H1 (cell line): ENCODE results near the gene GUCY2F. TPM values are rescaled to one million over a fixed set of nuclear protein-coding genes. Genes with fewer than 3 reads are reported as not detected.
A peak's percentile ranks its signal among the peaks of the same experiment; 100 is the strongest.

ENCODE experiments used
- CTCF ChIA-PET: fragments of 300-600 bp; sonication (Branson Sonifier 250); formaldehyde crosslinking; loops from one replicate; lab custom pipeline; 2021; ENCODE audit not compliant: partially characterized antibody; lab: Charles Lee
- POLR2A ChIA-PET: fragments of 300-600 bp; sonication (Branson Sonifier 250); formaldehyde crosslinking; loops from one replicate; lab custom pipeline; 2021; ENCODE audit warnings: inconsistent platforms; ENCODE audit not compliant: partially characterized antibody; lab: Charles Lee
- DNase-seq, 2 experiments: peaks; one replicate each; pipeline versions ENCODE4 v3.0.0 to v3.0.0-alpha.2; 2010 to 2022; ENCODE audit warnings: low spot score in 2 of 2, low read depth in 1 of 2, mixed read lengths in 1 of 2
- FAIRE-seq: peaks from 2 replicates; lab custom pipeline; 2011; peaks lifted over from hg19 to GRCh38; lab: Jason Lieb, UNC
- H2AFZ ChIP-seq: 2 replicates; pipeline ENCODE4 v1.8.1; 2012; ENCODE audit warnings: low read length, inconsistent platforms
- H2AK5ac ChIP-seq: 2 replicates; pipeline ENCODE4 v1.6.1; 2013; ENCODE audit warnings: low read depth, low read length
- H2BK120ac ChIP-seq: replicated peaks from 2 replicates; pipeline ENCODE3; 2013; ENCODE audit warnings: low read depth, low read length, inconsistent platforms
- H2BK12ac ChIP-seq: 2 replicates; pipeline ENCODE4 v1.6.1; 2013; ENCODE audit warnings: low read depth, low read length
- H2BK15ac ChIP-seq: 2 replicates; pipeline ENCODE4 v1.6.1; 2013; ENCODE audit warnings: low read length
- H2BK20ac ChIP-seq: 2 replicates; pipeline ENCODE4 v1.6.1; 2013; ENCODE audit warnings: low read length
- H2BK5ac ChIP-seq: 2 replicates; pipeline ENCODE4 v1.6.1; 2013; ENCODE audit warnings: low read depth, low read length
- H3K14ac ChIP-seq: 2 replicates; pipeline ENCODE4 v1.6.1; 2013; ENCODE audit warnings: inconsistent platforms; ENCODE audit not compliant: insufficient read length
- H3K18ac ChIP-seq: 2 replicates; pipeline ENCODE4 v1.6.1; 2013; ENCODE audit warnings: low read length; ENCODE audit errors: extremely low read depth
- H3K23ac ChIP-seq: 2 replicates; pipeline ENCODE4 v1.6.1; 2013; ENCODE audit warnings: inconsistent platforms; ENCODE audit not compliant: insufficient read length
- H3K23me2 ChIP-seq: 2 replicates; pipeline ENCODE4 v1.6.1; 2013; ENCODE audit warnings: low read depth, low read length
- H3K27ac ChIP-seq: 2 replicates; pipeline ENCODE4 v1.6.1; 2011; ENCODE audit warnings: low read depth, low read length, inconsistent platforms
- H3K27me3 ChIP-seq, 4 experiments: replicated peaks in 1 of 4; 1 replicate in 1 of 4; 2 replicates in 3 of 4; pipeline versions ENCODE4 v1.6.1 to v1.8.1; 2011 to 2013; ENCODE audit warnings: low read length in 3 of 4, mild to moderate bottlenecking in 3 of 4, inconsistent platforms in 2 of 4, mixed read lengths in 2 of 4, moderate library complexity in 1 of 4; ENCODE audit not compliant: control insufficient read depth in 3 of 4, insufficient read depth in 3 of 4; ENCODE audit errors: extremely low read depth in 1 of 4
- H3K36me3 ChIP-seq, 4 experiments: 2 replicates each; pipeline versions ENCODE4 v1.6.1 to v1.8.1; 2011 to 2013; ENCODE audit warnings: mild to moderate bottlenecking in 4 of 4, low read length in 3 of 4, moderate library complexity in 2 of 4, control low read depth in 1 of 4, inconsistent platforms in 1 of 4; ENCODE audit not compliant: insufficient read depth in 4 of 4, control insufficient read depth in 2 of 4
- H3K4ac ChIP-seq: replicated peaks from 2 replicates; pipeline ENCODE3; 2013; ENCODE audit warnings: low read length, low read depth, mixed read lengths, inconsistent platforms; ENCODE audit not compliant: insufficient read length
- H3K4me1 ChIP-seq, 4 experiments: replicated peaks in 1 of 4; 1 replicate in 1 of 4; 2 replicates in 3 of 4; pipeline versions ENCODE4 v1.6.1 to v1.8.1; 2011 to 2013; ENCODE audit warnings: low read length in 3 of 4, inconsistent platforms in 2 of 4, mixed read lengths in 1 of 4; ENCODE audit not compliant: insufficient read depth in 4 of 4, control insufficient read depth in 3 of 4
- H3K4me2 ChIP-seq, 2 experiments: 2 replicates each; pipeline versions ENCODE4 v1.6.1 to v1.8.1; 2011 to 2013; ENCODE audit warnings: low read depth in 2 of 2, low read length in 2 of 2, control low read depth in 1 of 2, inconsistent platforms in 1 of 2, mild to moderate bottlenecking in 1 of 2; ENCODE audit not compliant: insufficient read depth in 1 of 2
- H3K4me3 ChIP-seq, 4 experiments: fragments of 200-600, 300-600 bp in 1 of 4; sonication (generic), shearing (Covaris generic), sonication (Bioruptor Twin) in 1 of 4; 2 replicates each; pipeline versions ENCODE4 v1.5.1 to v1.8.1; 2011 to 2016; ENCODE audit warnings: low read length in 4 of 4, low read depth in 3 of 4, control low read depth in 2 of 4, inconsistent platforms in 2 of 4, mild to moderate bottlenecking in 2 of 4, mixed read lengths in 1 of 4, moderate library complexity in 1 of 4; ENCODE audit not compliant: insufficient read depth in 2 of 4; ENCODE audit errors: extremely low read depth in 1 of 4
- H3K56ac ChIP-seq: replicated peaks from 2 replicates; pipeline ENCODE3; 2013; ENCODE audit warnings: low read depth, mild to moderate bottlenecking, mixed read lengths, low read length, inconsistent platforms; ENCODE audit not compliant: insufficient read length
- H3K79me1 ChIP-seq: 2 replicates; pipeline ENCODE4 v1.6.1; 2013; ENCODE audit warnings: low read depth, low read length, control low read depth
- H3K79me2 ChIP-seq, 2 experiments: 2 replicates each; pipeline versions ENCODE4 v1.6.1 to v1.8.1; 2012 to 2013; ENCODE audit warnings: low read length in 2 of 2, mild to moderate bottlenecking in 2 of 2, inconsistent platforms in 1 of 2; ENCODE audit not compliant: insufficient read depth in 2 of 2, control insufficient read depth in 1 of 2
- H3K9ac ChIP-seq, 4 experiments: replicated peaks in 1 of 4; 1 replicate in 1 of 4; 2 replicates in 3 of 4; pipeline versions ENCODE4 v1.6.1 to v1.8.1; 2011 to 2013; ENCODE audit warnings: low read depth in 3 of 4, low read length in 3 of 4, control low read depth in 2 of 4, mild to moderate bottlenecking in 2 of 4, moderate library complexity in 2 of 4, inconsistent platforms in 1 of 4; ENCODE audit errors: extremely low read depth in 1 of 4
- H3K9me3 ChIP-seq, 2 experiments: 2 replicates each; pipeline versions ENCODE4 v1.6.1 to v1.8.1; 2012 to 2013; ENCODE audit warnings: mild to moderate bottlenecking in 2 of 2, moderate library complexity in 2 of 2, control low read depth in 1 of 2, inconsistent platforms in 1 of 2, low read depth in 1 of 2, low read length in 1 of 2, mixed read lengths in 1 of 2; ENCODE audit not compliant: insufficient read depth in 2 of 2
- H4K20me1 ChIP-seq, 2 experiments: replicated peaks in 1 of 2; 2 replicates each; pipeline versions ENCODE3 to v1.8.1; 2011 to 2013; ENCODE audit warnings: inconsistent platforms in 2 of 2, low read length in 2 of 2, mild to moderate bottlenecking in 1 of 2; ENCODE audit not compliant: insufficient read depth in 2 of 2, control insufficient read depth in 1 of 2
- H4K5ac ChIP-seq: 2 replicates; pipeline ENCODE4 v1.6.1; 2013; ENCODE audit warnings: low read length, low read depth, mixed read lengths, inconsistent platforms; ENCODE audit not compliant: insufficient read length
- H4K8ac ChIP-seq: 2 replicates; pipeline ENCODE4 v1.8.0; 2013; ENCODE audit warnings: mild to moderate bottlenecking, moderate library complexity, low read length, inconsistent platforms; ENCODE audit not compliant: insufficient read depth; ENCODE audit errors: extremely low read depth
- H4K91ac ChIP-seq: replicated peaks from 2 replicates; pipeline ENCODE3; 2013; ENCODE audit warnings: low read length, mixed read lengths, inconsistent platforms; ENCODE audit not compliant: insufficient read length
- ATF3 ChIP-seq: IDR thresholded peaks from 2 replicates; pipeline ENCODE4 v1.6.1; 2011; ENCODE audit warnings: low read depth, mild to moderate bottlenecking, low read length; ENCODE audit not compliant: insufficient read depth
- CREB1 ChIP-seq: IDR thresholded peaks from 2 replicates; pipeline ENCODE4 v1.6.1; 2012; ENCODE audit warnings: inconsistent platforms
- EP300 ChIP-seq, 2 experiments: IDR thresholded peaks; 1 replicate in 1 of 2; 2 replicates in 1 of 2; pipeline ENCODE4 v1.6.1; 2011 to 2012; ENCODE audit warnings: low read depth in 2 of 2, low read length in 2 of 2, mild to moderate bottlenecking in 2 of 2, borderline replicate concordance in 1 of 2, inconsistent platforms in 1 of 2, moderate library complexity in 1 of 2
- GABPA ChIP-seq: IDR thresholded peaks from 2 replicates; pipeline ENCODE4 v1.6.1; 2011; ENCODE audit warnings: mild to moderate bottlenecking, low read length, moderate library complexity, borderline replicate concordance; ENCODE audit not compliant: insufficient read depth
- HDAC2 ChIP-seq, 2 experiments: fragments of 300-600 bp in 1 of 2; sonication (generic) in 1 of 2; IDR thresholded peaks; 2 replicates each; pipeline ENCODE4 v1.6.1; 2011 to 2012; ENCODE audit warnings: low read depth in 2 of 2, low read length in 2 of 2, mild to moderate bottlenecking in 2 of 2, moderate library complexity in 2 of 2, borderline replicate concordance in 1 of 2, inconsistent platforms in 1 of 2
- RAD21 ChIP-seq, 2 experiments: IDR thresholded peaks in 1 of 2; conservative IDR thresholded peaks in 1 of 2; 2 replicates each; pipeline ENCODE4 v1.6.1; 2011; ENCODE audit warnings: low read depth in 2 of 2, low read length in 2 of 2, improper control_type of control experiment in 1 of 2, inconsistent platforms in 1 of 2, mild to moderate bottlenecking in 1 of 2, moderate library complexity in 1 of 2
- RNF2 ChIP-seq: fragments of 200-900, 300-1000 bp; sonication (generic); IDR thresholded peaks from 2 replicates; pipeline ENCODE4 v1.7.1; 2016; ENCODE audit warnings: borderline replicate concordance, low read depth, mild to moderate bottlenecking, antibody characterized with exemption, low read length; ENCODE audit not compliant: poor library complexity, severe bottlenecking; ENCODE audit errors: missing control alignments
- SP2 ChIP-seq: IDR thresholded peaks from 2 replicates; pipeline ENCODE4 v1.6.1; 2012; ENCODE audit warnings: mild to moderate bottlenecking, low read length, inconsistent platforms
- SRF ChIP-seq: IDR thresholded peaks from 2 replicates; pipeline ENCODE4 v1.6.1; 2011; ENCODE audit warnings: mild to moderate bottlenecking, low read depth, low read length, moderate library complexity
- TAF7 ChIP-seq: optimal IDR thresholded peaks from 2 replicates; pipeline ENCODE3; 2011; ENCODE audit warnings: low read depth, mild to moderate bottlenecking, inconsistent platforms, low read length, moderate library complexity, borderline replicate concordance
- WGBS, 2 experiments: shearing (Covaris generic) in 1 of 2; methylation state at CpG; one replicate each; pipeline versions ENCODE4 v1.1.6 to v1.1.7; 2013 to 2015; ENCODE audit warnings: low lambda C conversion rate in 2 of 2, mixed read lengths in 2 of 2, inconsistent platforms in 1 of 2, low coverage in 1 of 2, missing lambda C conversion rate in 1 of 2; ENCODE audit not compliant: insufficient replicate concordance in 2 of 2, insufficient coverage in 1 of 2, insufficient read length in 1 of 2; ENCODE audit errors: extremely low coverage in 1 of 2, missing lambda C conversion rate in 1 of 2; 5-methylcytosine and 5-hydroxymethylcytosine counted together
- polyA plus RNA-seq, 7 experiments: library from polyadenylated mRNA; depleted of rRNA in 3 of 7; stranded (reverse) in 5 of 7; unstranded in 2 of 7; fragments of >200 nt in 5 of 7; fragments of 200-250 nt in 2 of 7; gene quantifications; 1 replicate in 5 of 7; 2 replicates in 1 of 7; 4 replicates in 1 of 7; pipeline versions ENCODE4 v1.2.1 to v1.2.3, GENCODE V29; 2011 to 2013; ENCODE audit warnings: missing spikeins in 2 of 7, mixed read lengths in 2 of 7
- total RNA-seq: library from RNA; stranded (reverse); fragmentation: NEBNext Ultra II Directional; extraction: Animal tissue kit (Norgen Biotek cat#: 25700); gene quantifications from 2 replicates; pipeline ENCODE4 v1.2.1, GENCODE V29; 2021

The GUCY2F gene
- total and polyA plus RNA-seq, 2 of the 8 experiments (the other 6 are each of a cell fraction or from before 2014, with no cell fraction given): 0.02 TPM; not detected in 1

GRCh38 chrX:109485470-109486340, 3.8 kb upstream of the GUCY2F start:
- H3K79me1 ChIP-seq: no peaks in the 10 kb centered on the region
- H2AK5ac ChIP-seq: no peak overlapping the region
- CTCF ChIA-PET: interaction anchor here (0.6 to 5.1 kb wide), 28 partner anchors 9 to 786 kb away, joined by 3 to 110 read pairs (median 4); partner anchors contain the start of gene KCNE5
- no peak overlapping the region for H2AFZ ChIP-seq
- H2BK12ac ChIP-seq: no peak overlapping the region
- H2BK20ac ChIP-seq: no peak overlapping the region
- no peak overlapping the region for H4K8ac ChIP-seq
- peak; percentile 63 for FAIRE-seq
- H2BK15ac ChIP-seq: no peak overlapping the region
- H3K27me3 ChIP-seq: no peaks in the 10 kb centered on the region
- no peak overlapping the region for H3K23ac ChIP-seq
- H2BK5ac ChIP-seq: no peak overlapping the region
- H3K14ac ChIP-seq: no peak overlapping the region
- H3K23me2 ChIP-seq: no peaks in the 10 kb centered on the region
- no peak overlapping the region for H3K18ac ChIP-seq
- no peak overlapping the region for H4K5ac ChIP-seq
- H3K79me2 ChIP-seq: no peaks in the 10 kb centered on the region
- H3K9ac ChIP-seq: no peak overlapping the region
- H2BK120ac ChIP-seq: no peak overlapping the region
- H3K4me3 ChIP-seq: no peak overlapping the region
- H3K4me1 ChIP-seq: no peaks in the 10 kb centered on the region
- no peaks in the 10 kb centered on the region for H4K20me1 ChIP-seq
- DNase-seq: peak in 1 of 2 experiments; percentile 57
- H3K4ac ChIP-seq: no peak overlapping the region
- no peak overlapping the region for H3K4me2 ChIP-seq
- H3K9me3 ChIP-seq: no peaks in the 10 kb centered on the region
- POLR2A ChIA-PET: no interaction called here
- H4K91ac ChIP-seq: no peak overlapping the region
- H3K36me3 ChIP-seq: no peaks in the 10 kb centered on the region
- H3K56ac ChIP-seq: peak overlapping the region; percentile 6
- H3K27ac ChIP-seq: no peak overlapping the region
- WGBS, 2 experiments: 17% methylated on average over 9 of the region's 9 CpGs; no CpG with 5 or more reads in 1 of the 2 experiments
- TF ChIP-seq ATF3 (0 out of 2 replicates have a peak, but pooled peaks have one; percentile 30), RNF2 (no peak), TAF7 (no peak), SP2 (no peak), RAD21 (IDR thresholded peaks at IDR 0.05 in 1 of 2, conservative IDR thresholded peaks at IDR 0.05 in 1 of 2; ENCODE audit: low read depth in 2 of 2, low read length in 2 of 2) (peak; percentile 71 to 81), SRF (no peak), HDAC2 (IDR thresholded peaks at IDR 0.05; ENCODE audit: borderline replicate concordance in 1 of 2, low read depth in 2 of 2, low read length in 2 of 2) (no peak), EP300 (IDR thresholded peaks at IDR 0.05; ENCODE audit: borderline replicate concordance in 1 of 2, low read depth in 2 of 2, low read length in 2 of 2) (no peak), GABPA (no peak), CREB1 (no peak)
